Measurements from ENCODE around the gene PLK3.

GRCh38 chr1:44805311-44806024 lies 5.3 kb downstream of the PLK3 start:
- no peak for TF ChIP-seq CTCF (IDR thresholded peaks at IDR 0.05)
- TF ChIP-seq EZH2 (IDR thresholded peaks at IDR 0.05): no peak

All from neural progenitor cell (in vitro differentiated cells).